Middle frontal gyrus (tissue), 1 donor: ENCODE data around the gene CDKN3.
A peak's percentile ranks its signal among the peaks of the same experiment; 100 is the strongest.
"Not testable (repeated sequence)": the region's sequence is repeated elsewhere in the genome, so short reads cannot be mapped to it uniquely, and the experiment has no call there.

Source experiments
- DNase-seq: peaks from one replicate; pipeline ENCODE4 v3.0.0-alpha.2; 2015; ENCODE audit warnings: low spot score; ENCODE audit errors: extremely low spot score

Gene CDKN3

GRCh38 chr14:54423991-54424390 lies 27.2 kb downstream of the CDKN3 start:
- no peak for DNase-seq

- DNase-seq = no peak
These were observed 27.7 kb downstream of the CDKN3 start for GRCh38 chr14:54424479-54424901.

- DNase-seq = no peak
These were observed 28.3 kb downstream of the CDKN3 start for GRCh38 chr14:54425068-54425467.

GRCh38 chr14:54425537-54426274 lies 28.9 kb downstream of the CDKN3 start:
- no peak for DNase-seq

- no peak for DNase-seq
These were observed 31.1 kb downstream of the CDKN3 start for GRCh38 chr14:54427871-54428270.

- DNase-seq = no peak
These were observed 31.7 kb downstream of the CDKN3 start for GRCh38 chr14:54428527-54428926.

GRCh38 chr14:54435500-54435981 lies 38.7 kb downstream of the CDKN3 start:
- DNase-seq = no peak

GRCh38 chr14:54437954-54438353 lies 41.1 kb downstream of the CDKN3 start:
- DNase-seq = not testable (repeated sequence)

GRCh38 chr14:54438703-54439102 lies 41.9 kb downstream of the CDKN3 start:
- no peak for DNase-seq

- no peak for DNase-seq
These were observed 43.2 kb downstream of the CDKN3 start for GRCh38 chr14:54440037-54440436.

- DNase-seq = no peak
These were observed 43.7 kb downstream of the CDKN3 start for GRCh38 chr14:54440476-54440872.

GRCh38 chr14:54440873-54441868 lies 44.4 kb downstream of the CDKN3 start, which contains the start of gene CNIH1:
CNIH1 (minus strand) TSS chr14:54441374; CDS start chr14:54441327, 47 bp downstream.
- DNase-seq = peak; percentile 91

- DNase-seq = not testable (repeated sequence)
These were observed 46.2 kb downstream of the CDKN3 start for GRCh38 chr14:54442961-54443360.

GRCh38 chr14:54443981-54444380 lies 47.2 kb downstream of the CDKN3 start:
- DNase-seq = no peak

- no peak for DNase-seq
These were observed 47.9 kb downstream of the CDKN3 start for GRCh38 chr14:54444681-54445080.

GRCh38 chr14:54446161-54446693 lies 49.4 kb downstream of the CDKN3 start:
- peak; percentile 23 for DNase-seq

GRCh38 chr14:54447231-54447692 lies 50.5 kb downstream of the CDKN3 start:
- no peak for DNase-seq

- no peak for DNase-seq
These were observed 53.7 kb downstream of the CDKN3 start for GRCh38 chr14:54450535-54450934.

- DNase-seq = no peak
These were observed 54.4 kb downstream of the CDKN3 start for GRCh38 chr14:54451121-54451601.

GRCh38 chr14:54451961-54452360 lies 55.2 kb downstream of the CDKN3 start:
- DNase-seq = no peak

GRCh38 chr14:54453252-54453651 lies 56.4 kb downstream of the CDKN3 start:
- DNase-seq = no peak
